Anterior cingulate cortex (tissue), 58 donors: ENCODE measurements around the gene WBP2.

Experiments used
- DNase-seq, 58 donors: peaks; one replicate each; lab custom pipeline; 2025; lab: John Stamatoyannopoulos, UW

WBP2 gene

GRCh38 chr17:75806822-75807500 is 48.2 kb downstream of the WBP2 start:
- no peak for DNase-seq

- DNase-seq = no peak
Measured at GRCh38 chr17:75803883-75804282, 51.3 kb downstream of the WBP2 start.

- DNase-seq = no peak
Measured at GRCh38 chr17:75799402-75799801, 55.7 kb downstream of the WBP2 start.

- DNase-seq = no peak
Measured at GRCh38 chr17:75795820-75796607, 59.1 kb downstream of the WBP2 start.
